LNCaP clone FGC (cell line): ENCODE data around the gene CNOT6.
"Not testable (repeated sequence)": the region's sequence is repeated elsewhere in the genome, so short reads cannot be mapped to it uniquely, and the experiment has no call there.

Experiments used
- DNase-seq: peaks from one replicate; pipeline ENCODE4 v3.0.0-alpha.2; 2011; ENCODE audit warnings: low read depth
- H3K4me3 ChIP-seq: 2 replicates; pipeline ENCODE4 v1.5.1; 2011; ENCODE audit warnings: mild to moderate bottlenecking, low read depth, low read length, control low read depth
- TF ChIP-seq, protein P1 (sequence below): IDR thresholded peaks from 2 replicates; pipeline ENCODE4 v1.5.1; 2012; ENCODE audit warnings: mild to moderate bottlenecking; ENCODE audit not compliant: control insufficient read depth, insufficient read depth; ENCODE audit errors: extremely low read depth

Gene CNOT6

GRCh38 chr5:180491496-180491895, 2.7 kb upstream of the CNOT6 start:
- H3K4me3 ChIP-seq = no peak overlapping the region
- no peak for DNase-seq
- TF ChIP-seq, protein P1, sequence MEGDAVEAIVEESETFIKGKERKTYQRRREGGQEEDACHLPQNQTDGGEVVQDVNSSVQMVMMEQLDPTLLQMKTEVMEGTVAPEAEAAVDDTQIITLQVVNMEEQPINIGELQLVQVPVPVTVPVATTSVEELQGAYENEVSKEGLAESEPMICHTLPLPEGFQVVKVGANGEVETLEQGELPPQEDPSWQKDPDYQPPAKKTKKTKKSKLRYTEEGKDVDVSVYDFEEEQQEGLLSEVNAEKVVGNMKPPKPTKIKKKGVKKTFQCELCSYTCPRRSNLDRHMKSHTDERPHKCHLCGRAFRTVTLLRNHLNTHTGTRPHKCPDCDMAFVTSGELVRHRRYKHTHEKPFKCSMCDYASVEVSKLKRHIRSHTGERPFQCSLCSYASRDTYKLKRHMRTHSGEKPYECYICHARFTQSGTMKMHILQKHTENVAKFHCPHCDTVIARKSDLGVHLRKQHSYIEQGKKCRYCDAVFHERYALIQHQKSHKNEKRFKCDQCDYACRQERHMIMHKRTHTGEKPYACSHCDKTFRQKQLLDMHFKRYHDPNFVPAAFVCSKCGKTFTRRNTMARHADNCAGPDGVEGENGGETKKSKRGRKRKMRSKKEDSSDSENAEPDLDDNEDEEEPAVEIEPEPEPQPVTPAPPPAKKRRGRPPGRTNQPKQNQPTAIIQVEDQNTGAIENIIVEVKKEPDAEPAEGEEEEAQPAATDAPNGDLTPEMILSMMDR = no peak

DNA sequence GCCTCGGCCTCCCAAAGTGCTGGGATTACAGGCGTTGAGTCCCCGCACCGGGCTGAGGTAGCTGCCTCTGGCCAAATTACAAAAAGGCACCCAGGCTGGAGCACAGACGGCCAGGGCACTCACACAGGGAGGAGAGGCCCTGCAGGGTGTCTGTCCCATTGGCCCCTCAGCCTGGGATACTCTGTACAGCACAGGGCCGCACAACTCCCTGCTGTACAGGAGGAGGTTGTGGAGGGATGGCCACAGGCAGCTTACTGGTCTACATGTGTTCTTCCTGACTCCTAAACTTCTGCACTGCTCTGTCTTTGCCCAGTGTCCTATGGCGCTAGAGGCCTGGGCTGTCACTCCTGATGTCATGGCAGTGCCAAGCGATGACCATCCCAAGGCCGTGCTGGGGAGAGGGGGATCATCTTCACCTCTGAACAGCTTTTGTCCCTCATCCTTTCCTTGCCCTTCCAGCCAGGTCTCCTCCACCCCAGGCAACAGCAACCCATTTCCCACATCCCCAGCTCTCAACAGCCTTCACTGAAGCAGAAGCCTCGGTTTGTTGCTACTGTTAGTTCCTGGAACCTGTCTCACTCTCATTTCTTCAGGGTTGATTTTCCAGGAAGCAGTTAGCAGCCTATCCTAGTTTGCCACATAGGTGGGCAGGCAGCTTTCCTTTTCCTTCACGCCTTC, 1.8 kb upstream of the CNOT6 start:
- H3K4me3 ChIP-seq = no peak overlapping the region
- TF ChIP-seq, protein P1 = no peak
- DNase-seq = no peak

DNA sequence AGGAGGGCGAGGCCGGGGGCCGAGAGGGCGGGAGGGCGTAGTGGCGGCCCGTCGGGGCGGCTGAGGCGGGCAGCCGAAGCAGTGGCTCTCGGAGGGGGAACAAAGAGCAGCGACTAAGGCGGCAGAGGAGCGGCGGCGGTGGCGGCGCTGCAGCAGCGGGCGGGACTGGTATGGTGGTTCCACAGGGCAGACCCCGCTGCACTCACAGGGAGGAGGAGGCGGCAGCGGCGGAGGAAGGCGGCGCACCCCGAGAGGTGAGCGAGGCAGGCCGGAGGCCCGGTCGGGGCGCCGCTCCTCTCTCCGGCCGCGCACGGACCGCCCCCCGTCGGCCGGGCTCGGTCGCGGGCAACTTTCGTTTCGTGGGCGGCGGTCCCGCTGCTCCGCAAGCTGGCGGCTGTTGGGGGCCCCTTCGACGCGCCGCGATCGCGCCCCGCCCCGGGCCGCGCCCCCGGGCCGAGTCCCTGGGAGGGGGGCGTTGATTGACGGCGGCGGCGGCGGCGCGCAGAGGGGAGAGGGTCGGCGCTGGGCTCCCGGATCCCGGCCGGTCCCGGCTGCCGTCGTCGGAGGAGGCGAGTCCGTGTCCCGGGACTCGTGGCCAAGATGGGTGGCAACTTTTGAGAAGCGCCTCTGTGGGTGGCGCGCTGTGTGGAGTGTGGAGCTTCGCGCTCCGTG, 467 bp downstream of the CNOT6 start:
- no peak for DNase-seq
- peak overlapping the region; percentile 76 for H3K4me3 ChIP-seq
- TF ChIP-seq, protein P1 = no peak

DNA sequence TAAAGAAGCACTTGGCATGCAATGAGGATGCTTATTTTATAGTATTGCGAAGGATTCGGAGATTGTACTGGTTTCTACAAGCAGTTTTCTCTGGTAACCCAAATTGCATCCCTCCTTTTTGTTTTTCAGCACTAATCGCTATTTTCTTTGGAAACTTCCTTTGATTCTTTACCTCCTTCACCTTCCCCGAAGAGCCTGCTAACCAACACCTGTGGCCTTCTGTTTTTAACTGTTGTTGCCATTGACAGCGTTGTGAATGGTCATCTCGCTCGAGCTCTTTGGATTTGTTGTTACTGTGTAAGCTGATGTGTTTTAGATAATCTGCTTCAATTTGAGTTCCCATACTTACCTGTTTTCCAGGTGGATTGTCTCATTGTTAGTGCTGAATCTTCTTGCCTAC, 1.1 kb downstream of the CNOT6 start:
- H3K4me3 ChIP-seq = peak overlapping the region; percentile 76
- TF ChIP-seq, protein P1 = no peak
- DNase-seq = no peak

- TF ChIP-seq, protein P1 = no peak
- peak overlapping the region; percentile 76; the same call in 1 of the 2 replicates for H3K4me3 ChIP-seq
- no peak for DNase-seq
Observed at GRCh38 chr5:180495991-180496741, 2.0 kb downstream of the CNOT6 start.

DNA sequence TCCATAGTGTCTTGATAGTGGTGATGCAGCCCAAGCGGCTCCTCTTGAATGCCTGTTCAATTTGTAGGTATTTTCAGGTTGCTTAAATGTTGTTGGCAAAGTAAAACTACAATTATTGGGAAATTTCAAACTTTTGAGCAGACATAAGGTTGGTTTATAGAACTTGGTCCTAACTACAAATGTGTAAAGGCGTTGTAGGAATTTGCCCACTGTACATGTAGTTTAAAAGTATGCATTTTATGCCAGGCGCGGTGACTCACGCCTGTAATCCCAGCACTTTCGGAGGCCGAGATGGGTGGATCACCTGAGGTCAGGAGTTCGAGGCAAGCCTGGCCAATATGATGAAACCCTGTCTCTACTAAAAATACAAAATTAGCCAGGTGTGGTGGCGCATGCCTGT, 2.6 kb downstream of the CNOT6 start:
- not testable (repeated sequence) for DNase-seq, H3K4me3 ChIP-seq

DNA sequence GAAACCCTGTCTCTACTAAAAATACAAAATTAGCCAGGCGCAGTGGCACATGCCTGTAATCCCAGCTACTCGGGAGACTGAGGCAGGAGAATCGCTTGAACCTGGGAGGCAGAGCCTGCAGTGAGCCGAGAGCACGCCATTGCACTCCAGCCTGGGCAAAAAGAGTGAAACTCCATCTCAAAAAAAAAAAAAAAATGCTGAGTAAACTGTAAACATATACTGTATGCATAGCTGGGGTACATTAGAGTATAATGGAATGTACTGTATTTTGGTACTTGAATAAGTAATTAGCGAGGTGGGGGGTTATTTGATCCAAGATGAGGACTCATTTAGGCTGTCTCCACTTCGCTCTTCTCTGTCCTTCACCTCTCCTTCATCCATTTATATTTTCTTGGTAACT, 3.7 kb downstream of the CNOT6 start:
- not testable (repeated sequence) for H3K4me3 ChIP-seq, DNase-seq
